ENCODE data around the gene SRC. TPM values are rescaled to one million over a fixed set of nuclear protein-coding genes. Genes with fewer than 3 reads are reported as not detected.
A peak's percentile ranks its signal among the peaks of the same experiment; 100 is the strongest.

SRC gene
- polyA plus RNA-seq, 1 donor (not counting 4 experiments of a cell fraction or from before 2014, with no cell fraction given), result 22.8 TPM

DNA sequence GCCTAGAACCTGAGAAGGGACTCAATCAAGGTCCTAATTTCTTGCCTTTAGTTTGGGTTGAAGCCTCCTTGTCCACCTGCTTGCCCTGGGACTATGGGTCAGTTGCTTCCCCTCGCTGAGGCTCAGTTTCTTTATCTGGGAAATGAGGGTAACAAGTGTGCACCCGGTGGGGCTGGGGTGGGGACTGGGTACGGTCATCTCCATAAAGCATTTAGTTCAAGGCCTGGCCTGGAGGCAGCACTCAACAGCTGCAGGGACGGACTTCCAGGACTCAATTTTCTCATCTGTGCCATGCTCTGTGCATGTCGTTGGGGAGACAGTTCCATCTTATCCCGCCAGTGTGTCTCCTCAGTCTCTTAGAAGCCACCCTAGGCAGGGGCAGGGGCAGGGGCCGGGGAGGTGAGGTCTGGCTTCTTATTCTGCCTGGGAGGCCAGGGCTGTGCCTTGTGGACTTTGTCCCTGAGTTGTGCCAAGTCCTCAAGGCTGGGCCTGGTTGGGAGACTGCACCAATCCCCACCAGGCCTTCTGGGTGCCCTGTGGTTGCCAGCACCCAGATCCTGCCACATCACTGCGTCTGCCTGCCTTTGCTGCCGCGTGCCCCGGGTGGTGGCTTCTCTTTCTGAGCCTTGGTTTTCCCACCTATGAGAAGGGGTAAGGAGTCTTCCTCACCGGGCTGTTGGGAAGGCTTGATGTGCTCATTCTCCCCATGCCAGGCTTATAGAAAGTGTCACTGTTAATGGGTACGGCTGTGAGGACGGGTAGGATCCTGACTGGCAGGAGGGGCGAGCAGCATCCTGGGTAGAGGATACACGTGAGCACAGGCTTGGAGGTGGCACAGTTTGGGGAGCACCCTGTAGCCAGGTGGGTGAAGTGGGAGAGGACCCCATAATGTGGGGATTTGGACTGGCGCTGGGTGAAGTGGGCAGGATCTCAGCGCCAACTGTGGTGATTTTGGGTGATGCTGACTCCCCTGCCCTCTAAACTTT is 8.6 kb downstream of the SRC start:
- Histone ChIP-seq H4K20me1 (ENCODE audit: control insufficient read depth, extremely low read depth, insufficient read depth, low read length) (peaks cover 8% of the 10 kb centered on the region), H3K9me1 (ENCODE audit: control insufficient read depth, extremely low read depth, insufficient read depth, low read length) (peaks cover 7% of the 10 kb centered on the region), H3K4me3 (ENCODE audit: control insufficient read depth in 2 of 3, extremely low read depth in 1 of 3, insufficient read depth in 2 of 3, low read depth in 1 of 3, low read length in 3 of 3) (no peak overlapping the region), H3K4me1 (ENCODE audit: control insufficient read depth, extremely low read depth, insufficient read depth, low read length) (peaks cover 46% of the 10 kb centered on the region), H3K27ac (ENCODE audit: control insufficient read depth, insufficient read depth, low read length) (no peak overlapping the region), H2AFZ (ENCODE audit: control insufficient read depth, low read length) (no peak overlapping the region), H3K79me2 (ENCODE audit: control insufficient read depth, insufficient read depth, low read length) (peaks cover 86% of the 10 kb centered on the region), H3K27me3 (ENCODE audit: control insufficient read depth, extremely low read depth, insufficient read depth, low read length) (no peaks in the 10 kb centered on the region), H3K4me2 (ENCODE audit: control insufficient read depth, extremely low read depth, insufficient read depth, low read depth, low read length) (no peak overlapping the region), H3K9me3 (ENCODE audit: control insufficient read depth, low read depth, low read length) (no peaks in the 10 kb centered on the region), H3K9ac (ENCODE audit: control insufficient read depth, extremely low read depth, insufficient read depth, low read length) (no peak overlapping the region), H3K36me3 (ENCODE audit: control insufficient read depth in 2 of 2, extremely low read depth in 1 of 2, insufficient read depth in 2 of 2, low read length in 2 of 2) (peaks cover 9 to 33% of the 10 kb centered on the region in 2 experiments)
- DNase-seq (ENCODE audit: low read depth, low spot score) (no peak), FAIRE-seq (no peak)
- TF ChIP-seq CTCF (optimal IDR thresholded peaks at IDR 0.05 in 1 of 3, IDR thresholded peaks at IDR 0.05 in 1 of 3, conservative IDR thresholded peaks at IDR 0.05 in 1 of 3; ENCODE audit: extremely low read depth in 1 of 3, insufficient read depth in 2 of 3, low read length in 3 of 3) (no peak), EZH2 (IDR thresholded peaks at IDR 0.05; ENCODE audit: low read length) (no peak)
- dilution Hi-C loops (cut with MboI; ENCODE audit: extremely low pct_ligation_motif_present, low sequenced_read_pairs), result no loop called here

DNA sequence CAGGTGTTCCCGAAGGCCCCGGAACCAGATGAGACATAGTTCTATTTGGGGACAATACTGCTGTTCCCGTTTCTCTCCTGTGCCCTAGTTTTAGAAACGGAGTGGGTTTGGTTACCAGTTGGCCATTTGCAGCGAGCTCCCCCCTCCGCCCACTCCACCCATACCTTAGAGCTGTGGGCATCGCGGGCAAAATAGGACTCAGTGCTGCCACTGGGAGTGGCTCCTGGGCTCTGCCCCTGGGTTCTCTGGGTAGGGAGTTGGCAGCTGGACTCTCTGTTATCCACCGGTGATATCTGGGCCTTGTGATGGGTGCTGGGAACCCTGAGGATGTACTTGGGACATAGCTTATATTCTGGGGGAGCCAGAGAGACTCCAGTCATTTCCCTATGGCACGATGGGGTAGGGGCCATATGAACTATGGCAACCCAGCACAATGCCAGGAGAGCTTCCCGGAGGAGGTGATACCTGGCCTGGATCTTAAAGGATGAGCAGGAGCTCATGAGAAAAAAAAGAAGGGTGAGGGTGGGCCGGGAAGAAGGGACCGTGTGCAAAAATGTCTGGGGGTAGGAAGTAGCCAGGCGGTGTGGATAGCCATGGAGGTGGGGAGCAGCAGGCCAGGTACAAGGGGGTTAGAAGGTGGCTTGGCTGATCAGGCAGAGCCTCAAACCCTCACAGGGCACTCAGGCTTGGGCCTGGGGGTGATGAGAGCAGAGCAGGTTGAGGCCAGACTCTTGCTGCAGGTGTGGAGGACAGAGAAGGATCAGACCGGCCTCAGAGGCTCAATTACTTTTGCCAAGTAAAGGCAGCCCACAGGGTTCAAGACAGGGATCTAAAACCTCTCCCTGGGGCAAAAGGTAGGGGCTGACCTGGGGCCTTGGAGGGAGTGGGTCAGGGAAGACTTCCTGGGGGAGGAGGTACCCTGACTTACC is 9.6 kb downstream of the SRC start:
- H3K27me3 ChIP-seq (ENCODE audit: control insufficient read depth, extremely low read depth, insufficient read depth, low read length), result no peaks in the 10 kb centered on the region
- H3K36me3 ChIP-seq (ENCODE audit: control insufficient read depth in 2 of 2, extremely low read depth in 1 of 2, insufficient read depth in 2 of 2, low read length in 2 of 2), result peaks cover 9 to 29% of the 10 kb centered on the region in 2 experiments
- H3K9me3 ChIP-seq (ENCODE audit: control insufficient read depth, low read depth, low read length), result no peaks in the 10 kb centered on the region
- DNase-seq (ENCODE audit: low read depth, low spot score), result no peak
- peaks cover 86% of the 10 kb centered on the region for H3K79me2 ChIP-seq (ENCODE audit: control insufficient read depth, insufficient read depth, low read length)
- no peak overlapping the region for H3K4me3 ChIP-seq (ENCODE audit: control insufficient read depth in 2 of 3, extremely low read depth in 1 of 3, insufficient read depth in 2 of 3, low read depth in 1 of 3, low read length in 3 of 3)
- H3K4me1 ChIP-seq (ENCODE audit: control insufficient read depth, extremely low read depth, insufficient read depth, low read length), result peaks cover 52% of the 10 kb centered on the region
- H2AFZ ChIP-seq (ENCODE audit: control insufficient read depth, low read length), result no peak overlapping the region
- dilution Hi-C loops (cut with MboI; ENCODE audit: extremely low pct_ligation_motif_present, low sequenced_read_pairs), result no loop called here
- peaks cover 4% of the 10 kb centered on the region for H4K20me1 ChIP-seq (ENCODE audit: control insufficient read depth, extremely low read depth, insufficient read depth, low read length)
- peaks cover 6% of the 10 kb centered on the region for H3K9me1 ChIP-seq (ENCODE audit: control insufficient read depth, extremely low read depth, insufficient read depth, low read length)
- H3K4me2 ChIP-seq (ENCODE audit: control insufficient read depth, extremely low read depth, insufficient read depth, low read depth, low read length), result peak overlapping the region; percentile 6
- no peak for TF ChIP-seq CTCF (optimal IDR thresholded peaks at IDR 0.05 in 1 of 3, IDR thresholded peaks at IDR 0.05 in 1 of 3, conservative IDR thresholded peaks at IDR 0.05 in 1 of 3; ENCODE audit: extremely low read depth in 1 of 3, insufficient read depth in 2 of 3, low read length in 3 of 3)
- TF ChIP-seq EZH2 (IDR thresholded peaks at IDR 0.05; ENCODE audit: low read length), result no peak
- FAIRE-seq, result no peak
- H3K9ac ChIP-seq (ENCODE audit: control insufficient read depth, extremely low read depth, insufficient read depth, low read length), result no peak overlapping the region
- H3K27ac ChIP-seq (ENCODE audit: control insufficient read depth, insufficient read depth, low read length), result no peak overlapping the region
